ENCODE data around the gene AGAP1.
A peak's percentile ranks its signal among the peaks of the same experiment; 100 is the strongest.

DNA sequence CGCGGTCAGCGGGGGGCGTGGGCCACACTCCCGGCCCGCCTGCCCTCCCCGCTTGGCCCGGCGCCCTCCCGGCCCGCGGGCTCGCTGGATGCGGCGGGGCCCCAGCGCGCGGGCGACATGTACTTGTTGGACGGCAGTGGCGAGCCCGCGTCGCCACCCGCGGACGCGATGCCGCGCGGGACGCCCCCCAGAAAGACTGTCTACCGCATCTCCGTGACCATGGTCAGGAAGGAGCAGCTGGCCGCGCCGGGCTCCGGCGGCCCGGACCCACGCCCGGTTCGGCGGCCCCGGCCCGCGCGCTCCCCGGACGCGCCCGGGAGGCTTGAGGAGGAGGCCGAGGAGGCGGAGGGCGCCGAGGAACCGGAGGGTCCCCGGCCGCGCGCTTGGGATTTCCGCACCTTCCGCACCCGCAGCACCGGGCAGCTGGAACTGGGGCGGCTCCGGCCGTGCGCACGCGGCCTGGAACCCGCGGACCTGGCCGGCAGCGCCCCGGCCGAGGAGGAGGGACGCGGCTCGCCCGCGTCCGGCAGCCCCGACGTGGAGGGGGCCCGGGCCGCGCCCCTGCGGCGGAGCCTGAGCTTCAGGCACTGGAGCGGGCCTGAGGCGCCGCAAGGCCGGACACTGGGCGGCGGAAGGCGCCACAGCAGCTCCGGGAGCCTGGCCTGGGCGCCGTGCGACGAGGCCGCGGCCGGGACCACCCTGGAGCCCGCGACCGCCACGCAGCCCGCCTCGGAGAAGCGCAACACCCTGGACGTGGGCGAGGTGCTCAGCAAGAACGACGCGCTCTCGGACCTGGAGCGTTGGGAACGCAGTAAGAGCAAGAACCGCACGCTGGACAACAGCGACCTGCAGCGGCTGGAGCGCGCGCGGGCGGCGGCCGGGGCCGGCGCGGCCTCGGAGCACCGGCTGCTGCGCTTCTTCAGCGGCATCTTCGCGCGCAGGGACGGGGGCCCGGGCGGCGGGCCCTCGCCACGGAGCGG, 176.4 kb downstream of the AGAP1 start:
- TF ChIP-seq, protein P1, sequence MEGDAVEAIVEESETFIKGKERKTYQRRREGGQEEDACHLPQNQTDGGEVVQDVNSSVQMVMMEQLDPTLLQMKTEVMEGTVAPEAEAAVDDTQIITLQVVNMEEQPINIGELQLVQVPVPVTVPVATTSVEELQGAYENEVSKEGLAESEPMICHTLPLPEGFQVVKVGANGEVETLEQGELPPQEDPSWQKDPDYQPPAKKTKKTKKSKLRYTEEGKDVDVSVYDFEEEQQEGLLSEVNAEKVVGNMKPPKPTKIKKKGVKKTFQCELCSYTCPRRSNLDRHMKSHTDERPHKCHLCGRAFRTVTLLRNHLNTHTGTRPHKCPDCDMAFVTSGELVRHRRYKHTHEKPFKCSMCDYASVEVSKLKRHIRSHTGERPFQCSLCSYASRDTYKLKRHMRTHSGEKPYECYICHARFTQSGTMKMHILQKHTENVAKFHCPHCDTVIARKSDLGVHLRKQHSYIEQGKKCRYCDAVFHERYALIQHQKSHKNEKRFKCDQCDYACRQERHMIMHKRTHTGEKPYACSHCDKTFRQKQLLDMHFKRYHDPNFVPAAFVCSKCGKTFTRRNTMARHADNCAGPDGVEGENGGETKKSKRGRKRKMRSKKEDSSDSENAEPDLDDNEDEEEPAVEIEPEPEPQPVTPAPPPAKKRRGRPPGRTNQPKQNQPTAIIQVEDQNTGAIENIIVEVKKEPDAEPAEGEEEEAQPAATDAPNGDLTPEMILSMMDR (IDR thresholded peaks at IDR 0.05), result peak in 3 of 4 experiments; percentile 74 to 82 (median 78)
- TF ChIP-seq POLR2A (IDR thresholded peaks at IDR 0.05), result no peak

All from uterus (tissue), 2 donors.